Stomach smooth muscle (tissue), 2 donors: ENCODE data around the gene DAPK1.
A peak's percentile ranks its signal among the peaks of the same experiment; 100 is the strongest.

Experiments
- H3K27ac ChIP-seq: one replicate; pipeline ENCODE4 v1.7.0; 2013; ENCODE audit warnings: mild to moderate bottlenecking, low read length, inconsistent platforms
- H3K27me3 ChIP-seq, 2 donors: one replicate each; pipeline ENCODE4 v1.7.0; 2013; ENCODE audit warnings: low read length in 2 of 2; ENCODE audit not compliant: insufficient read depth in 2 of 2, control insufficient read depth in 1 of 2
- H3K36me3 ChIP-seq, 2 donors: one replicate each; pipeline ENCODE4 v1.7.0; 2013; ENCODE audit warnings: low read length in 2 of 2; ENCODE audit not compliant: control insufficient read depth in 2 of 2, insufficient read depth in 2 of 2
- H3K4me1 ChIP-seq: one replicate; pipeline ENCODE4 v1.7.0; 2013; ENCODE audit warnings: low read length; ENCODE audit not compliant: control insufficient read depth, insufficient read depth
- H3K4me3 ChIP-seq, 2 donors: one replicate each; pipeline ENCODE4 v1.7.0; 2013; ENCODE audit warnings: low read length in 2 of 2
- H3K9ac ChIP-seq, 2 donors: one replicate each; pipeline ENCODE4 v1.7.0; 2013; ENCODE audit warnings: low read length in 2 of 2, mild to moderate bottlenecking in 1 of 2
- H3K9me3 ChIP-seq, 2 donors: one replicate each; pipeline ENCODE4 v1.7.0; 2013; ENCODE audit warnings: low read length in 2 of 2; ENCODE audit not compliant: control insufficient read depth in 2 of 2
- donor health status: healthy.
- donor health status: Pancreatic carcinoma.

DAPK1 gene

GRCh38 chr9:87630266-87630665 lies 132.6 kb downstream of the DAPK1 start:
- no peak overlapping the region for H3K9ac ChIP-seq
- H3K9me3 ChIP-seq: no peaks in the 10 kb centered on the region
- H3K27me3 ChIP-seq: no peaks in the 10 kb centered on the region
- no peak overlapping the region for H3K4me3 ChIP-seq
- peaks cover 14% of the 10 kb centered on the region for H3K4me1 ChIP-seq
- H3K36me3 ChIP-seq: peaks cover 0 to 15% of the 10 kb centered on the region in 2 donors
- H3K27ac ChIP-seq: no peak overlapping the region

- H3K36me3 ChIP-seq: peaks cover 0 to 12% of the 10 kb centered on the region in 2 donors
Measured at GRCh38 chr9:87630846-87631245, 133.2 kb downstream of the DAPK1 start.

GRCh38 chr9:87635656-87636501 lies 138.2 kb downstream of the DAPK1 start:
- no peak overlapping the region for H3K4me3 ChIP-seq
- H3K9me3 ChIP-seq: no peaks in the 10 kb centered on the region
- peaks cover 23% of the 10 kb centered on the region for H3K4me1 ChIP-seq
- H3K36me3 ChIP-seq: peaks cover 7 to 14% of the 10 kb centered on the region in 2 donors
- H3K9ac ChIP-seq: no peak overlapping the region
- H3K27me3 ChIP-seq: no peaks in the 10 kb centered on the region
- H3K27ac ChIP-seq: no peak overlapping the region

More at GRCh38 chr9:87630846-87631245, 133.2 kb downstream of the DAPK1 start:
- H3K27ac ChIP-seq: no peak overlapping the region
- no peak overlapping the region for H3K9ac ChIP-seq
- H3K27me3 ChIP-seq: no peaks in the 10 kb centered on the region
- H3K9me3 ChIP-seq: no peaks in the 10 kb centered on the region
- H3K4me3 ChIP-seq: no peak overlapping the region
- H3K4me1 ChIP-seq: peaks cover 14% of the 10 kb centered on the region

- Histone ChIP-seq H3K4me3 (no peak overlapping the region), H3K27ac (peak overlapping the region; percentile 69), H3K36me3 (peaks cover 7 to 14% of the 10 kb centered on the region in 2 donors), H3K4me1 (peaks cover 38% of the 10 kb centered on the region), H3K27me3 (no peaks in the 10 kb centered on the region), H3K9ac (no peak overlapping the region), H3K9me3 (no peaks in the 10 kb centered on the region)
Measured at GRCh38 chr9:87638292-87638691, 140.6 kb downstream of the DAPK1 start.

- peaks cover 42% of the 10 kb centered on the region for H3K4me1 ChIP-seq
- no peak overlapping the region for H3K9ac ChIP-seq
- H3K9me3 ChIP-seq: no peaks in the 10 kb centered on the region
- H3K27me3 ChIP-seq: no peaks in the 10 kb centered on the region
- H3K4me3 ChIP-seq: peak overlapping the region in 1 of 2 donors; percentile 2
- peaks cover 7 to 8% of the 10 kb centered on the region in 2 donors for H3K36me3 ChIP-seq
- peak overlapping the region; percentile 69 for H3K27ac ChIP-seq
Measured at GRCh38 chr9:87639949-87640348, 142.3 kb downstream of the DAPK1 start.

GRCh38 chr9:87640385-87640795 lies 142.7 kb downstream of the DAPK1 start:
- Histone ChIP-seq H3K9ac (no peak overlapping the region), H3K9me3 (no peaks in the 10 kb centered on the region), H3K27me3 (no peaks in the 10 kb centered on the region), H3K27ac (peak overlapping the region; percentile 69), H3K36me3 (peaks cover 7 to 8% of the 10 kb centered on the region in 2 donors), H3K4me1 (peaks cover 42% of the 10 kb centered on the region), H3K4me3 (peak overlapping the region in 1 of 2 donors; percentile 2)

- Histone ChIP-seq H3K27ac (peak overlapping the region; percentile 69), H3K4me3 (no peak overlapping the region), H3K27me3 (no peaks in the 10 kb centered on the region), H3K9me3 (no peaks in the 10 kb centered on the region), H3K36me3 (peaks cover 9 to 12% of the 10 kb centered on the region in 2 donors), H3K9ac (no peak overlapping the region), H3K4me1 (peaks cover 42% of the 10 kb centered on the region)
Measured at GRCh38 chr9:87641067-87641466, 143.4 kb downstream of the DAPK1 start.

- H3K27ac ChIP-seq: peak overlapping the region; percentile 46
Measured at GRCh38 chr9:87642330-87643106, 144.9 kb downstream of the DAPK1 start.

GRCh38 chr9:87643107-87643650 lies 145.5 kb downstream of the DAPK1 start:
- H3K27ac ChIP-seq: peak overlapping the region; percentile 46
- peaks cover 42% of the 10 kb centered on the region for H3K4me1 ChIP-seq
- H3K36me3 ChIP-seq: peaks cover 21 to 28% of the 10 kb centered on the region in 2 donors
- no peaks in the 10 kb centered on the region for H3K9me3 ChIP-seq
- H3K9ac ChIP-seq: no peak overlapping the region
- H3K27me3 ChIP-seq: no peaks in the 10 kb centered on the region
- H3K4me3 ChIP-seq: no peak overlapping the region

More at GRCh38 chr9:87642330-87643106, 144.9 kb downstream of the DAPK1 start:
- H3K4me3 ChIP-seq: no peak overlapping the region
- H3K36me3 ChIP-seq: peaks cover 19 to 23% of the 10 kb centered on the region in 2 donors
- peaks cover 42% of the 10 kb centered on the region for H3K4me1 ChIP-seq
- no peaks in the 10 kb centered on the region for H3K27me3 ChIP-seq
- H3K9me3 ChIP-seq: no peaks in the 10 kb centered on the region
- H3K9ac ChIP-seq: no peak overlapping the region

- Histone ChIP-seq H3K4me1 (peaks cover 39% of the 10 kb centered on the region), H3K27me3 (no peaks in the 10 kb centered on the region), H3K4me3 (no peak overlapping the region), H3K9ac (no peak overlapping the region), H3K9me3 (no peaks in the 10 kb centered on the region), H3K36me3 (peaks cover 23 to 27% of the 10 kb centered on the region in 2 donors), H3K27ac (peak overlapping the region; percentile 46)
Measured at GRCh38 chr9:87643778-87644570, 146.3 kb downstream of the DAPK1 start.
